Measurements from ENCODE around the gene PPM1H.
A peak's percentile ranks its signal among the peaks of the same experiment; 100 is the strongest.

The PPM1H gene

GRCh38 chr12:62629971-62630739 is 304.8 kb downstream of the PPM1H start:
- DNase-seq = no peak

DNA sequence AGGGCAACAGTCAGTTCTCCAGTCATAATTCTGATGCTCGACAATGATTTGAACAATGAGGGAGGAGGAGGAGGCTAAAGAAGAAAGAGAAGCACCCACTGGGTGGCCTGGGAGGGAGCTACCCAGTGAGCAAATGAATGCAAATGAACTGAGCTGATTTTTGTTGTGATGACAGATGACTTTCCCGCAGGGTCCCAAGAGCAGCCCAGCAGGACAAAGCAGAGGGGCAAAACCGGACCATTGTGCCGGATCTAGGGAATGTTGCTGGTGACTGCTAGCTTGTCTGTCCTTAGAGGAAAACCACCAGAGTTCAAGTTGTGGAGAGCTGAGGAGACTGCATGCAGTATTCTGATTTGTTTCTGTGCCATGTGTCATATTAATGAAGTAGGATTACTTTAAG is 305.5 kb downstream of the PPM1H start:
- no peak for DNase-seq

DNA sequence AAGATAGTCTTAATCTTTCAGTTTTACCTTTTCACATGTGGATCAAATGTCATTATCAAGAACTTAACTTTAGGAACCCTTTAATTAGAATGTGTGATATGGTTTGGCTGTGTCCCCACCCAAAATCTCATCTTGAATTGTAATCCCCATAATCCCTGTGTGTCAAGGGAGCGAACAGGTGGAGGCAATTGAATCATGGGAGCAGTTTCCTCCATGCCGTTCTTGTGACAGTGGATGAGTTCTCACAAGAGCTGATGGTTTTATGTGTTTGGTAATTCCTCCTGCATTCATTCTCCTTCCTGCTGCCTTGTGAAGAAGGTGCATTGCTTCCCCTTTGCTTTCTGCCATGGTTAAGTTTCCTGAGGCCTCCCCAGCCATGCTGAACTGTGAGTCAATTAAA is 307.8 kb downstream of the PPM1H start:
- no peak for DNase-seq

- DNase-seq = no peak
Observed at GRCh38 chr12:62625228-62625627, 309.7 kb downstream of the PPM1H start.

GRCh38 chr12:62622177-62622576 is 312.8 kb downstream of the PPM1H start:
- no peak for DNase-seq

DNA sequence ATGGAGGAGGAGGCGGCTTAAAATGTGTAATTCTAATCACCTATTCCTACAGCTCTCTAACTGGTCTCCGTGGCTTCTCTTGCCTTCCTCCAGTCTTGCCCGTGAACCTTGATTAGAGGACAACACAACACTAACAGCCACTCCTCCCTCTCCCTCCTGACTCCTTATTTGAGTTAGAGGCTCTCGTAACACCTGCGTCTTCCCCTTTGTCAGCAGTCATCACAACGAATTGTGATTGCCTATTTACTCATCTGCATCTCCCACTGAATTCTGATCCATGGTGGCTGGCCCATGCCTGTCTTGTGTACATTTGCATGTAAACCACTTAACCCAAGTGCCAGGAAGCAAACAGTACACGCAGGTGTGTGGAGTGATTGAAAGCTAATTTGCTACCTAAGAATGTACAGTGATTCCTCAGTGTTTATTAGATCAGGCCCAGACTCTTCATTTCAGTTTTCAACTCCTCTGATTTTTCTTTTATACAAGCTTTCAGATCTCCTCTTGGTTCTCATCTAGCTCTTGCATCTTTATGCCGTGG is 313.8 kb downstream of the PPM1H start:
- peak; percentile 95 for DNase-seq

DNA sequence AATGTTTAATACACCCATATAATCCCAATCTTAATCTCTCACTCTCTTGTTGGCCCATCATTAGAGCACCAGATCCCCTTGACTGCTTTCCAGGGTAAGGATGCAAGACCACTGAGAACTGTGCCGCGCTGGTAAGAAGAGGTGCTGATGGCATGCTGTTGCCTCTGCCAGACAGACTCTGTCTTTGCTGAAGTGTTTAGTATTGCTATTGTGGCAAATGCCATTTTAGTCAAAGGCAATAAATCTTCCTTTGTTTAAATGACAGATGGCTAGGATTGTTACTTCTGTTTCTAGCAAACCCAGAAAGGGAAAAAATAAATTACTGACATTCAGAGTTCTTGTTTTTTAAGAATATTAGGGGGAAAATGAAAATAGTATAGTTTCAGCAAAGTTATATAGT is 316.0 kb downstream of the PPM1H start:
- peak; percentile 52 for DNase-seq

- DNase-seq = no peak
Observed at GRCh38 chr12:62618319-62618718, 316.6 kb downstream of the PPM1H start.

GRCh38 chr12:62613081-62613480 is 321.9 kb downstream of the PPM1H start:
- DNase-seq = no peak

- DNase-seq = no peak
Observed at GRCh38 chr12:62606654-62607053, 328.3 kb downstream of the PPM1H start.

- DNase-seq = no peak
Observed at GRCh38 chr12:62605981-62606380, 329.0 kb downstream of the PPM1H start.

- DNase-seq = no peak
Observed at GRCh38 chr12:62604871-62605270, 330.1 kb downstream of the PPM1H start.

- DNase-seq = no peak
Observed at GRCh38 chr12:62604373-62604772, 330.6 kb downstream of the PPM1H start.

GRCh38 chr12:62603811-62604098 is 331.2 kb downstream of the PPM1H start:
- no peak for DNase-seq

DNA sequence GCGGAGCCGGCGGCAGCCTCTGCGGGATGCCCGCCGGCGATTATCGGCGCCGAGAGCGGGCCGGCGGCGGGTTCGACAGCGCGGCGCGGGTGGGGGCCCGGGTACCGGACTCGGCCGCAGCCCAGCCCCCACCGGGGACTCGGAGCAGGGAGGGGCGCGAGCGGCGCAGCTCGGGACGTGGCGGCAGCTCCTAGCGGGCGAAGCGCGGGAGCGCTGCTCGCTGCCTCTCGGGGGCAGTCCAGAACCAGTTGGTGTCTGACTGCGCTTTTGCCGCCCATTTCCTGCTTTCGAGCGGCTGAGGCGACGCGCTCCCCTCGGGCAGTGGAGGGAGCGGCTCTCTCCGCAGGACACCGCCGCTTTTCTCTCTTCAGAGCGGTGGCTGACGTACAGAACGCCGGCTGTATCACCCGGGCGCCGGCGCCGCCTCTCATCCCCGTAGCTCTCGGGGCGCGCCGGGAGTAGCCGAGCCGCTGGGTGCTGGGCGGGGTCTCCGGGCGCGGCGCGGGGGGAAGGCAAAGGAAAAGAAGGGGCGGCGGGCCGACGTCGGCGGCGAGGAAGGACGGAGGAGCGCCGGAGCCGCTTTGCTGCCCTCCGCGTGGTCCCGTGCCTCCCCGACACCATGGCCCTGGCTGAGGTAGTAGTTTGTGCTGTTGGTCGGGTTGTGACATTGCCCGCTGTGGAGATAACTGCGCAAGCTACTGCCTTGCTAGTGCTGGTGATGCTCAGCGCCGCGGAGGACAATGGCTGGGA is 331.7 kb downstream of the PPM1H start:
- DNase-seq = peak; percentile 88

DNA sequence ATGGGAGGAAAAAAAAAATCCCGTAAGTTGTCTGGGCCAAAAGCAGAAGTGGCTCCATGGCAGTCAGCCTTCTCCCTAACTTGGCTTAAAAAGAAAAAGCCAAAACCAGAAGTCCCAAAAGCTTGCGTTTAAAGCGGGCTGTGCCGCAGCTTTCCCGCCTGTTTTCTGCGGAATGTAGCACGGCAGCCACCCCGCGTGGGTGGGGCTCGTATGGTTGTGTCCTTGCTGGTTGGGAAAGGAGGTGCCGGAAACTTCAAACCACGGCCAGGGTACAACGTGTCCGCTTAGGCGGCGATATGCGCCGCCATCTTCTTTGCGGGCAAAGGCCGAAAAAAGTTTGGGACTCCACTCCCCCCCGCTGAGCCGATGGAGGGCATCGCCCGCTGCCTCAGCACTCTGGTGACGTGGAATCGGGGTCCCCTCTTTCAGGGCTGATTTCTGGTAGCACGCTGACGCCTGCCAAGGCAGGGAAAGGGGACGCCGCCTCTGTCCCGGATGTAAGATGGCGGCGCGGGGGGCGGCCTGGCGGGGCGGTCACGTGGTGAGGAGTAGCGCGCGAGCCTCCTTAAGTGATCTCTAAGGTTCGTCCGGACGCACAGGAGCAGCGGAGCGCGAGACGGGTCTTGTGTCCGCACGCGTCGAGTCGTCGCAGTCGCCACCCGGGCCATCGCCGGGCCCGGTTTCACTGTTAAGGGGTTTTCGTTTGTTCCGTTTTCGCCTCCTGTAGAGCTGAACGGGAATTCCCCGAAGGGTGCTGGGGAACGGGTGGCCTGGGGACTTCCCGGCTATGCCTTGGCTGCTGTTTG is 332.5 kb downstream of the PPM1H start:
- peak; percentile 95 for DNase-seq

DNA sequence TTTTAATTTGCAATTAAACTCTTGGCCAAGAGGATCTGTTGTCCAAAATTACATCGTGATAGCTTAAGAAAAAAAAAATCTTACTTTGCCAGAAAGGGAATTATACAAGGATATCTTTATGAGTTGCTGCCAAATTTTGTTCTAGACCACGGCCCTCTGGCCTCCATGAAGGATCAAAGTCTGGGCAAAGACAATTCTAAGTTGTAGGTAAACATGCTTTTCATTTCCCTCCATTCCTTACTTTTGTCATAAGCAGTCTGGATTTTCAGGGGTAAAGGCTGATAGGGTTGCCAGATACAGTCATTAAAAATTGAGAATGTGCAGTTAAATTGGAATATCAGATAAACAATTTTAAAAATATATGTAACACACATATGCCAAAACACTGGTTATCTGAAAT is 333.2 kb downstream of the PPM1H start:
- no peak for DNase-seq

GRCh38 chr12:62599854-62600437 is 335.0 kb downstream of the PPM1H start:
- DNase-seq = no peak

GRCh38 chr12:62598846-62599245 is 336.1 kb downstream of the PPM1H start:
- no peak for DNase-seq

- DNase-seq = no peak
Observed at GRCh38 chr12:62597253-62597652, 337.7 kb downstream of the PPM1H start.

Data from NCI-H774 (cell line).